Measurements from ENCODE around the gene PHKB.
A peak's percentile ranks its signal among the peaks of the same experiment; 100 is the strongest.
"Not testable (repeated sequence)": the region's sequence is repeated elsewhere in the genome, so short reads cannot be mapped to it uniquely, and the experiment has no call there.

PHKB gene

DNA sequence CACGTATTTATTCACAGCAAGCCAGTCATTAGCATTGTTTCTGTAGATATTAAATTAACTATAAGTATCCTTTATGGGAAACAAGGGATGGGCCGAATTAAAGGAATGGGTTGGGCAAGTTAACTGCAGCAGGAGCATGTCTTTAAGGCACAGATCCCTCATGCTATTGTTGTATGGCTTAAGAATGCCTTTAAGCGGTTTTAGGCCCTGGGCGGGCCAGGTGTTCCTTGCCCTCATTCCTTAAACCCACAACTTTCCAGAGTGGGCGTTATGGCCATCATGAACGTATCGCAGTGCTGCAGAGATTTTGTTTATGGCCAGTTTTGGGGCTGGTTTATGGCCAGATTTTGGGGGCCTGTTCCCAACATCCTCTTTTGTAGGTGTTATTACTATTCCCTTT is 9.1 kb downstream of the PHKB start:
- DNase-seq: no peak

DNA sequence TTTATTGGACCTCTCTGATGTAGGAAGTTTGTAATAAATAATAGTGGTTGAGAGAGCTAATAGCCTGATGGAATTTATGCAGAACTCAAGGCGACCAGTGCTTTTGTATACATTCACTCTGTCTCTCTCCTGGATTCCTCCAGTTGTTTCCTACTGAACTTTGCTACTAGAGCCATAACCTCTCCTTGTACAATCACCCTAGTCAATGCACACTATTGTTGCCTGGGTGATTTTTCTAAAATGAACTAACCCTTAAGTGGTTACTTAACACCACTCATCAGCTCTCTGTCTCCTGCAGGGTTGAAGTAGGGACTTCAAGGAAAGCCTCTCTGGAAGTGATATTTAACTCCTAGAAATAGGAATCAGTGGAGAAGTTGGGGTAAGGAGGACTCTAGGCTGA is 9.7 kb downstream of the PHKB start:
- no peak for DNase-seq

DNA sequence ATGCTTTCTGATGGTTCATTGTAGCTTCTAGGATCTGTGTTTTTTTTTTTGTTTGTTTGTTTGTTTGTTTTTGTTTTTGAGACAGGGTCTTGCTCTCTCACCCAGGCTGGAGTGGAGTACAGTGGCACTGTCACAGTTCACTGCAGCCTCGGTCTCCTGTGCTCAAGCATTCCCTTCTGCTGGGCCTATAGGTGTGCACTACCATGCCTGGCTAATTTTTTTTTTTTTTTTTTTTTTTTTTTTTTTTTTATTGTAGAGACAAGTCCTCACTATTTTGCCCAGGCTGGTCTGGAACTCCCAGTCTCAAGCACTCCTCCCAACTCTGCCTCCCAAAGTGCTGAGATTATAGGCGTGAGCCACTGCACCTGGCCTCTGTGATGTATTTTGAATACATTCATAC is 11.9 kb downstream of the PHKB start:
- DNase-seq: not testable (repeated sequence)

DNA sequence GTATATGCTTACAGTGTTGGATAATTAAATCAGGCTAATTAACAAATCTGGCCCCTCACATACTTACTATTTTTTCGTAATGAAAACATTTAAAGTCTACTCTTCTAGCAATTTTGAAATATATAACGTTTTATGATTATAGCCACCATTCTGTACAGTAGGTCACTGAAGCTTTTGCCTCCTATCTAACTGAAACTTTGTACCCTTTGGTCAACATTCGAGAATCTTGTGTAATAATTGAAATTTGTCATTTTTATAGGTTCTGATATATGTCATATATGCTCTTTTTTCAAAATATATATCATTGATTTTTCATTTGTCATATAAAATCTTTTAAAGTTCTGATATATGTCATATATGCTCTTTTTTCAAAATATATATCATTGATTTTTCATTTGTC is 12.7 kb downstream of the PHKB start:
- DNase-seq: no peak

DNA sequence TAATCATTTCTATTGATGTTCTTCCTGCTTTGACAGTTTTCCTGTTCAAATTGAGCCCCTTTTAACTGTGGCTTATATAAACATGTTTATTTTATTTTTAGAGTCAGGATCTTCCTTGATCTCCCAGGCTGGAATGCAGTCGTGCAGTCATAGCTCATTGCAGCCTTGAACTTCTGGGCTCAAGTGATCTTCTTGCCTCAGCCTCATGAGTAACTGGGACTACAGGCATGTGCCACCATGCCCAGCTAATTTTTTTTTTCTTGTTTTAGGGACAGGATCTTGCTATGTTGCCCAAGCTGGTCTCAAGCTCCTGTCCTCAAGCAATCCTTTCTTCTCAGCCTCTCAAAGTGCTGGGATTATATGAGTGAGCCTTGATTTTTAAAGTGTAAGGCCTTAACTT is 14.7 kb downstream of the PHKB start:
- DNase-seq: no peak

DNA sequence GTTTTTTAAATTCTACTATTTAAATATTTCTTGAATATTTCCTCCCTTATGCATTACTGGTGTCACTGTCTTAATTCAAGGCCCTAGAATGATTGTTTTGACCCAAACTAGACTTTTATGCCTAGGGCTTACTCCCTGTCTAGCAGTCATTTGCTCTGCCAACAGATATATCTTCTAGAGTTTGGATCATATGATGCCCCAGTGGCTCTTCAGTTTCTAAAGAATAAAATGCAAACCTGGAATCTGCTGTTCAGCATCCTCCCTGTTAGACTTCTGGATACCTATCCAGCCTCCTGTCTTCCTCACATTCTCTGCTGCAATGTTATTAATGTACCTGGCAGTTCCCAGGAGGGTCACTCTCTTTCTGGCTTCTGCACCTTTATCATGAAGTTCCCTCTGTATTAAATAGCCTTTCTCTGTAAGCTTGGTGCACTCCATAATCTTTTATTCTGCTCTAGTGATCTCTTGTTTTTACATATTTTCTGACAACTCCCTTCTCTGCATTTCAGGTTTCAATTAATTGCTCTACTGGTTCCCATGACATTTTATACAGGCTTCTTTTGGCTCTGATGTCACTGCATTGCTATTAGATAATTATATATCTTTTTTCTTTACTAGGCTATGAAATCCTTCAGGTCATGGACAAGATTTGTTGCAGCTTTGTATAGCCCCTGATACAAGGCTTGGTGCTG is 15.7 kb downstream of the PHKB start:
- no peak for DNase-seq

DNA sequence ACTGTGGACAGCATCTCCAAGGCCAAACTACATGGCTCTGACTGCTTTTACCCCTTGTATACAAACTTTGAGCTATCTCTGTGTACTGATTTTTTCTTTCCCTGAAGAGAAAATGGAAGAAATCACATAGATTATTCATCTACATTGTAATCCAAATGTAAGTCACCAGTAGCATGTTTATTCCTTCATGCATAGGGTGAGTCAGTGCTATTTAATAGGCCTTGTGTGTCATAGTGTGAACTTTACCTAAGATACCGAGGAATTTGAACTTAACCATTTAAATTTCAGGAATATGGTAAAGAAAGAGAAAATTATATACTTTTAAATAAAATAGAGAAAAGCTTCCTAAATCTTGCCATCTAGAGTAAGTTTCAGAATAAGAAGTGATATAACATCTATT is 16.5 kb downstream of the PHKB start:
- DNase-seq: no peak

DNA sequence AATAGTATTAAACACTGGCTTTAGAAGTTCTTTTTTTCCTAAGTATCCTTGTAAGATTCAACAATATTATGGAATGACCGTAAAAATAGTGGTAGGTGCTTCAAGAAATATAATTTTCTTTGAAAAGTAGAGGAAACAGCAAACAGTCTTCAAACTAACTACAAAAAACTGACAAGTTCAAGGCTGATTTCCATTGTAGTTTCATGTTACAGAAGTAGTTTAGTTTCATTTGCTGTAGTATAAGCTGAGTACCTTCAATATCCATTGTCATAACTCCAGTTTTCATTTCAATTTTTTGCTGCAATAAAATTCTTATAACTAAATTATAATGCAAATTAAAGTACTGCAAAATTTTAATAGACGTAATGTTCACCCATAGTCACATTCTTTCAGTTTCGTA is 19.3 kb downstream of the PHKB start:
- no peak for DNase-seq

DNA sequence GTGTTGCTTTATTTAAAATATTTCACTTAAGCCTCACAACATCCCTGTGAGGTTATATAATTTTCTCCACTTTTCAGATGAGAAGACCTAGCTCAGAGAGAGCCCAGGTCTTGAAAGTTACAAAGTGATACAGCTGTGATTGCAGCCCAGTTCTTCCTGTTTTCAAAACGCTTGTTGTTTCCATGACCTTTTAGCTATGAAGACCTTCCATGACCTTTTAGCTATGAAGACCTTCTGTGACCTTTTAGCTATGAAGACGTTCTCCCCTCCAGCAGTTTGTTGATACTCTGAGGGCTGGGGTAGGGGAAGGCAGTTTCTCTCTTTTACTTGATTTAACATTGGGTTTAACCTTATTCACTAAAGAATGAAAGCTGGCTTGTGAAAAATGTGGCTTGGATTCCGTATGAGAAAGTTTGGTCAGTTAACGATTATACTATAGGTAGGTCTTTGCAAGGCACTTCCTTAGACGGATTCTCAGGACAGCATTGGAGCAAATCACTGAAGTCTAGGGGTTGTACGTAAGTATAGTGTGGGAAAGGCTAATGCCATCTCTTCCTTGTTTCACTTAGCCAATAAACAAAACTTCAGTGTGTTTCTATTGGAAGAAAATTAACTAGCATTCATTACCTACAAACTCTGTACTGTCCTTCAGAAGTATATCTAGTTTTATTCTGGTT is 20.7 kb downstream of the PHKB start:
- DNase-seq: no peak

DNA sequence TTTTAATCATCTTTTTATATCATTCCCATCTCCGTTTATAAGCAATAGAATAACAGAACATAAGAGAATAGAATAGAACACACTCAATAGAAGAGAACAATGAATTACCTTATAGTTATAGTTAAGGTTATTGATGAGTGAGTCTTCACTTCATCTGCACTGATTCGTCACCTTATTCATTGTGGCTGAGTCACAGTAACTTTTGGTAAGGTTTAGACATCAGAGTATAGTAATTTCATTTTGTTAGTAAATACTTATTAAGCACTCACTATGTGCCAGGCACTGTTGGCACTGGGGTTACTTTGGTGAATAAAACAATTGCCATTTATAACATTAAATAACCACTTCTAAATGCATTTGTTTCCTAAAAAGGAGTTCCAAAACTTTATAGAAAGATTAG is 22.5 kb downstream of the PHKB start:
- no peak for DNase-seq

DNA sequence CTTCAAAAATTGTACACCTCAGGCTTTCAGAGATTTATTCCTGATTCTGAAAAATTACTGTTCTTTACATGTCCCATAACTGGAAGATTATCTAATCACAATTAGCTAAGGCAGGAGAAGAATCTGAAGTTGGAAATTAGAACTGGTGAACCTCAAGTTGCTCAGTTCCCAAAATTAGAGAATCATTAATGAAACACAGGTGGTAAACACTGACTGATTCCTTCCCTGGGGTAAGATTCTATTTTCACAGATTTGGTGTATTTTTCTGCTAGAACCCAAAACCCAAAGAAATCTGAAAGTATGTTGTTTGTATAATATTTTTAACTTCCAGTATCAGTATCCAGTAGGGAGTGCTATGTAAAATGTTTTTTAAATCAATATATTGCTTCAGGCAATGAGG is 25.7 kb downstream of the PHKB start:
- DNase-seq: no peak

DNA sequence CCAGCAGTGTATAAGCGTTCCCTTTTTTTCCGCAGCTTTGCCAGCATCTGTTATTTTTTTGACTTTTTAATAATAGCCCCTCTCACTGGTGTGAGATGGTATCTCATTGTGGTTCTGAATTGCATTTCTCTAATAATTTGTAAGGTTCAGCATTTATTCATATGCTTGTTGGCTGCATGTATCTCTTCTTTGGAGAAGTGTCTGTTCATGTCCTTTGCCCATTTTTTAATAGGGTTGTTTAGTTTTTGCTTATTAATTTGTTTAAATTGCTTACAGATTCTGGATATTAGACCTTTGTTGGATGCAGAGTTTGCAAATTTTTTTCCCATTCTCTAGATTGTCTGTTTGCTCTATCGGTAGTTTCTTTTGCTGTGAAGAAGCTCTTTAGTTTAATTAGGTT is 26.9 kb downstream of the PHKB start:
- DNase-seq: no peak

DNA sequence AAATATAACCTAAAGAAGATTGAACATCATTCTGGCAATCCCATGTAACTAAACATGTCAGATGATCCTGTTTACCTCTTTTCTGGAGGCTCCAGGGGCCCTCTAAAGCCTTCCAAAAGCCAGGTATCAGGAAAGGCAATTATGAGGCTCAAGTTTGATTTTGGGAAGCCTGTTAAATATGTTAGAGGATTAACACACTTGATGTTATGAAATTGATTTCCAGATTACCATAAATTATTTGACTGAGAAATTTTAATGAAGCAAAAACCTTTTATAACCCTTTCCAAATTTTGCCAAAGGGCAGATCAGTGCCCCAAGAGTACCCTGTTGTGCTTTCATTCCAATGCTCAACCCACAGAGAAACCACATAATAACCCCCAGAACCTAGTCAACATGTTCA is 29.3 kb downstream of the PHKB start:
- no peak for DNase-seq

DNA sequence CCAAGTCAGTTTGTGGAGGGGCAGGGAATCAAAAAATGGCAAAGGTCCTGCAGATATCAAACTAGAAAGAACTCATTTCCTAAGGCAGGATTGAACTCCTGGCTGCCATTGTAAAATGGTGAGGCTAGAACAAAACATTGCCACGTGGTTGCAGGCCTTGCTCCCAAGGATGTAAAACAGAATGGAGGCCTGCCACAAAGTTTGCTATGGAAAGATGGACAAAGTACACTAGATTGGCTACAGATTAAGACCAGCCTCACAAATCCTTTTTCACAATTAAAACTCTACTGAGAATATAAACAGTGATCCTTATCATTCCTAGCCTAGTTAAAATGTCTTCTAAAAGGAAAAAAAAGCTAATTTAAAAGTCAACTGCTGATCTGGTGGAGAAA is 30.9 kb downstream of the PHKB start:
- DNase-seq: no peak

DNA sequence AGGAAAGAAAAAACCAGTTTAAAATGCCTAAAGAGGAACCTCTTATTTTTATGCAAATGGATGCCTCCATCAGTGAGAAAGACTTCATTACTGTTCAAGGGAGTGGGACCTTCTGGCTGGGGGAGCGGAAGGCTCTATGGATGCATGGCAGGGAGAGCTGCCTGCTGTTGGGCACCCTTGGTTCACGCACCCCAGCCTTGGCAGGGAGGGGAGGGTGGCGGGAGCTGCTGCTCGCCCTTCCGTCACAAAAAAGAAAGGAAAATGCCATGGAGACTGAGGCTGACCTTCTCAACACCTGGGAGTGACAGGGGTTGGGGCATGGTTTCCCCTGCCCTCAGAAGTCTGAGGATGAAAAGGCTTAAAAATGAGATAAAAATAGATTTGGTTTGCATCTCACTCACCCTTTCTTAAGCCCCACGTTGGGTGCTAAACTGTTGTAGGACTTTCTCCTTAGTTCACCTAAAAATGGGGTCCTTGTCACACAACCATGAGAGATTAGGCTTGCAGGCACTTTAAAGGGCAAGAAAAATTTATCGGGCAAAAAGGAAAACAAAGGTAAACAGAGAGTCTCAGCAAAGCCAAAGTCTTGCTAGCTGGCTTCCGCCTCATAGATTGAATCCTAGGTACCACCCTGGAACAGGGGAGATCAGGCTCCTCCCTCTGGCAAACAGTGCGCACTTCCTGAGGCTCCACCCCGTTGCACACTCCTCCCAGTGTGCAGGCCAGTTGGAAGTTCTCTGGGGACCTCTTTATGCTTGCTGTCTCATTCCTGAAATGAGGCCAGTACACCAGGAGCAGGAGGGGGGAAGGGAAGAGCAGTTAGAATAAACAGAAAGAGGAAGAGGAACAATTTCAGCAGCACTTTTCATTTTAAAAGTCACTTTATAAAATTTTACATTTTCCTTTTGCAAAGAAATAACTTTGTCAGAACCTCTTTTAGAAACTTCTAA is 31.6 kb downstream of the PHKB start:
- DNase-seq: peak; percentile 40

DNA sequence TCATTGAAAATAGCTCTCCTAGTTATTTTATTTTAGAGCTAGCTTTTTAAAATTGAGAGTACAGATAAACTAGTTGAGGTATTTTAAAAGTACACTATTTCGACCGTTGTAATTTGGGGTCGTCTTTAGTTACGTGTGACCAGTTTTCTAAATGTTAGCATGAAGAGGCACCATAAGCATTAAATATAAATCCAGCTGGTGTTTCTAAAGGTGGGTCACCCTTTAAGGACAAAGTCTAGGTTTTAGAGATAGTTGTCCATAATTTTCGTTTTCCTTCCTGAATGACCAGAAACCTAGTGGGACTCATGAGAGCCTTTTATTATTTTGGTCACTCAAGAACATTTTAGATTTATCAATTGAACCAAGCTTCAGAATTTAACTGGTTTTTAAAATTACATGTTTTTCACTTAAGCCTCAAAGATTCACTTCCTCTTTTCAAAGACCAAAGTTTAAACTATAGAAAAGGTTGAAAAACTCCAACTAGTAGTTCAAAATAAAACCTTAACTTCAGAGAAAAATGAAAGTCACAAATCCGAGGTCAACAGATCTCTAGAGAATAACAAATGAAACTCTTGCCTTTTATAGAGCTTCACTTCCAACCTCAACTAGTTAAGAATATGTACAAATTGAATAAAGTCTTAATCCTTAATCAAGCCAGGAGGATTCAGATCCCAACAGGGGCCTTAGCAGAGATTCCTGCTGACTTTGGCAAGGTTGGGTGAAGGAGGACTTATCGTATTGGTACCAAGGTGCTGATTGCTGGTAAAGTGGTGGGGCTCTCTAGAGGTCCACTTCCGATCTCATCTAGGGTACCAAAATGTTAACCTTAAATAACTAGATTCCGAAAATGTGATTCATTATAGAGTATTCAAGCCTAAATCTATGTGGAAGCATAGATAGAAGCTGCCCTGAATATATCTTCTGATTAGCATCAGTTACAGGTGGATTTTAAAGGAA is 32.5 kb downstream of the PHKB start:
- no peak for DNase-seq

DNA sequence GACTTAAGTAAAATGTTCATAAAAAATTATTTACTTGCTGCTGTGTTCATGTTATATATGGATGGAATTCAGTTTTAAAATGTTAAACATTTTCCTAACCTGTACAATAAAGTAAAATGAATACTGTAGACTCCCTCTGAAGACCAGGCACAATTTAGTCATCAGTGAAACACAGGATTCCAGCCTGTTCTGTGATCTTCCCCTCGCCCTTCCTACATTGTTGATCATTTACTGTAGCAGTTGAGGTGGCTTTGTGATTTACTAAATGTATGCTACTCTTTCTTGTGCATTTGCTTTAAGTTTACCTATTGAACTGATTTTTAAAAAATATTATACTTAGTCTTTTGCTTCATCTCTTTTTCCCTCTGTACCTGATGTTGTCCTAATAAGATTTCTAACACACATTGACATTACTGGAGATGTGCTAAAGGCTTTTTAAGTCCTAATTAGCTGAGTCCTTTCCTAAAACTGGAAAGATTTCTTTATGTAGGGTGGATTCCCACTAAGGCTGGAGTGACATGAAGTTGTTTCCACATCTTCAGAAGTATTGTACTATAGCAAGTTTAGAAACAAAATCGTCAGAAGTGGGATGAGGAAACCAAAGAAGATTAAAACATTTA is 38.1 kb downstream of the PHKB start:
- DNase-seq: no peak

DNA sequence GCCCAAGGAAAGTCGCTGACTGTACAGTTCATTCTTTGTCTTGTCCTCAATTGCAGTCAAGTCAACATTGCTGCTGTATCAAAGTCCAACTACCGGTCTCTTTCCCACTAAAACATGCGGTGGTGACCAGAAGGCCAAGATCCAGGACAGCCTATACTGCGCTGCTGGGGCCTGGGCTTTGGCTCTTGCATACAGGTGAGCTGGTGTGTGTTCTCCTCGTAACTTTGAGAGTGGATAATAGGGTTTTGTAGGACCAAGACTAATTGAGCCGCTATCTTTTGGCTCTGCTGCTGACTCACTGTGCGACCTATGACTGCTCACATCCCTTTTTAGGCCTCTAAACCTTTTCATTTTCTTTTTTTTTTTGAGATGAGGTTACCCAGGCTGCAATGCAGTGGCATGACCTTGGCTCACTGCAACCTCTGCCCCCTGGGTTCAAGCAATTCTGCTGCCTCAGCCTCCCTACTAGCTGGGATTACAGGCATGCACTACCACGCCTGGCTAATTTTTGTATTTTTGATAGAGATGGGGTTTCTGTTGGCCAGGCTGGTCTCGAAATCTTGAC is 38.7 kb downstream of the PHKB start:
- no peak for DNase-seq

DNA sequence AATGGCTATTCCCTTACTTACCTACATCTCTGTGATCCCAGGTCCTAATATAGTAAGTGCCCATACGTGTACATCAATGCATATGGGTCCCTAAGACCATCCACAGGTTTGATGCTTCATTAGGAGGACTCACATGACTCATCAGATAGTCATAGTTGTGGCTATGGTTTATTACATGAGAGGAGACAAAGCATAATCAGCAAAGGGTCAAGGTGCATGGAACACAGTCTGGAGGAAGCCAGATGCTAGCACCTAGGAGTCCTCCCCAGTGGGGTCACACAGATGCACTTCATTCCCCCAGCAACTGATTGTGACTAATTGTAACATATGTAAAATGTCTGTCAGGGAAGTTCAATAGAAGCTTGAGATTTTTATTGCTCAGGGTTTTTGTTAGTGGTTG is 42.8 kb downstream of the PHKB start:
- DNase-seq: no peak

DNA sequence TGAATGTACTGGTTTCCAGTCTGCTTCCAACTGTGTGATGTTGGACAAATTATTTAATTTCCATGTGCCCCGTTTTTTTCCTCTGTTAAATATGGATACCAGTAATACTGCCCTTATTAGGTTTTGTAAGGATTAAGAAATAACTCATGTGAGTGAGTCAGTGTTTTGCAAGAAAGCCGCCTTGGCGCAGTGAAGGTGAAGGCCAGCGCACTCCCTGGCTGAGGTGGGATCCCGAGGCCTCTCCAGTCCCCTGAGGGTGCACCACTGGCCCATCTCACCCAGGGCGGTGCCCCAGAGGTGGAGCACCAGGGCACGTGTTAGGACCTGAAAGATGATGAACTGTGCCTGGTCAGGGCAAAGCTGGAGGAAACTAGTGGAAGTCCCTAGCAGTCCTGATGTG is 43.5 kb downstream of the PHKB start:
- DNase-seq: no peak

DNA sequence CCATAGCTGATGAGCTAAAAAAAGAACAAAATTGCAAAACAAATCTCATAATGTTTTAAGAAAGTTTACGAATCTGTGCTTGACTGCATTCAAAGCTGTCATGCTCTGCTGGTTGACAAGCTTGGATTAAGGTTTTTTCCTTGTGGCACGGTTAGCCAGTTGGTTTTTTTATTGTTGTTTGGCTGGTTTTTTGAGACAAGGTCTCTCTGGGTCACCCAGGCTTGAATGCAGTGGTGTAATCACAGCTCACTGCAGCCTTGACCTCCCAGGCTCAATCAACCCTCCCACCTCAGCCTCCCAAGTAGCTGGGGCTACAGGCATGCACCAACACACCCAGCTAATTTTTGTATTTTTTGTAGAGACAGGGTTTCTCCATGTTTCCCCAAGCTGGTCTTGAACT is 45.7 kb downstream of the PHKB start:
- no peak for DNase-seq

DNA sequence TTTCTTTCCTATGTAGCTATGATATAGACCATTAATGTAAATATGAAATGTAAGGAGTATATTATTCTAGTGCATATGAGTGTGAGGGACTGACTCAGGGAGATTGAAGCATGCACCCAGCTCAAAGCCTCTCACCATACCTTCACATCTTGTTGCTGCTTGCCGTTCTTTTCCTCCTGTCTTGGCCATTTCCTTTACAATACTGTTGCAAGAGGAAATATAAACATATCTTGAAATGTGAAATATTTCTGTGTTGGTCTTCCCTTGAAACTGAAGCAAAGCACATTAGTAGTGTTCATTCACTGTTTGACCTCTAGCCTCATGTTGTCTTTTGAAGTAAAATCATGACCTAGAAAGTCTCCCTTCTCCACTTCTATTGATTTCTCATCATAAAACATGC is 46.6 kb downstream of the PHKB start:
- no peak for DNase-seq

Data from NCI-H2171 treated with DMSO at 0.1 percent for 48 hours (cell line).